ENCODE results near the gene NFATC2. TPM values are rescaled to one million over a fixed set of nuclear protein-coding genes. Genes with fewer than 3 reads are reported as not detected.

NFATC2 gene
- total RNA-seq, 1 experiment from 2014 or later = 6.3 TPM

DNA sequence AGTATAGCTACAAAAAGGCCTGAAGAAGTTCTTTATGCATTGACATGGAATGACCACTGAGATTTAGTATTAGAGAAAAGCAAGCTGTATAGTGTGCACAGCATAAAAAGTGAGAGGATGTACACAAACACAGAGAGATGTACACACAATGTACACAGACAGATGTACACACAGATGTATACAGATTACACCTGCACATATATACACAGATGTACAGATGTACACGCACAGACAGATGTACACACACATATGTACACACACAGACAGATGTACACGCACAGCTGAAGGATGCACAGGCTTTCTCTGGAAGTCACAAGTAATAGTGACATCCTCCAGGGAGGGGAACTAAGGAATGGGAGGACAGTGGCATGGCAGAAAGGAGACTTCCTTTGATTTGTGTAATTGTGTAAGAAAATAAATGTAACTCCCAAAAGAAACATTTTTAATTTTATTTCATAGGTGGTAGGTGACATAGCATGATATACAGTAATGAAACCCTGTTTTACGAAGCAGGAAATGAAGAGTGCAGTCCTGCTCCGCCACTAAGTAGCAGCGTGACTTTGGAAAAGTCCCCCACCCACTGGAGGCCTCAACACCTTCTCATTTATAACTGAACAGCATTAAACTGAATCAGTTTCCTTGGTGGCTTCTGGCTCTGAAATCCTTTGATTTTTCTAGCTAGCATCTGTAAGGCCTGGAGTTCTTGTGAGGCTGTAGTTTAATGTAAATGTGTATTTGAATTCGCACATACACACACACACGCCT, 14.1 kb downstream of the NFATC2 start:
- no peaks in the 10 kb centered on the region for H4K20me1 ChIP-seq (ENCODE audit: insufficient read depth)
- H3K27ac ChIP-seq = no peak overlapping the region
- no peak overlapping the region for H3K4me3 ChIP-seq
- H3K9me2 ChIP-seq (ENCODE audit: insufficient read depth) = no peaks in the 10 kb centered on the region
- no peaks in the 10 kb centered on the region for H3K9me3 ChIP-seq (ENCODE audit: insufficient read depth, low read depth)
- no peaks in the 10 kb centered on the region for H3K27me3 ChIP-seq (ENCODE audit: insufficient read depth, low read depth)
- peaks cover 31% of the 10 kb centered on the region for H3K4me1 ChIP-seq (replicated peaks; ENCODE audit: insufficient read depth)
- H2AFZ ChIP-seq = no peak overlapping the region
- no peak for DNase-seq
- no peaks in the 10 kb centered on the region for H3K36me3 ChIP-seq (ENCODE audit: low read depth)
- intact Hi-C loops (cut with micrococcal nuclease; ENCODE audit: unreplicated experiment) = no loop called here
- H3F3A ChIP-seq (ENCODE audit: insufficient read depth, low read depth) = peaks cover 31% of the 10 kb centered on the region
- POLR2A ChIA-PET (ENCODE audit: unreplicated experiment) = interaction anchor here (0.6 kb wide), 1 partner anchor 92 kb away, joined by 6 read pairs; no protein-coding TSS in a partner anchor
- H3K4me2 ChIP-seq = no peak overlapping the region
- TF ChIP-seq, protein P1, sequence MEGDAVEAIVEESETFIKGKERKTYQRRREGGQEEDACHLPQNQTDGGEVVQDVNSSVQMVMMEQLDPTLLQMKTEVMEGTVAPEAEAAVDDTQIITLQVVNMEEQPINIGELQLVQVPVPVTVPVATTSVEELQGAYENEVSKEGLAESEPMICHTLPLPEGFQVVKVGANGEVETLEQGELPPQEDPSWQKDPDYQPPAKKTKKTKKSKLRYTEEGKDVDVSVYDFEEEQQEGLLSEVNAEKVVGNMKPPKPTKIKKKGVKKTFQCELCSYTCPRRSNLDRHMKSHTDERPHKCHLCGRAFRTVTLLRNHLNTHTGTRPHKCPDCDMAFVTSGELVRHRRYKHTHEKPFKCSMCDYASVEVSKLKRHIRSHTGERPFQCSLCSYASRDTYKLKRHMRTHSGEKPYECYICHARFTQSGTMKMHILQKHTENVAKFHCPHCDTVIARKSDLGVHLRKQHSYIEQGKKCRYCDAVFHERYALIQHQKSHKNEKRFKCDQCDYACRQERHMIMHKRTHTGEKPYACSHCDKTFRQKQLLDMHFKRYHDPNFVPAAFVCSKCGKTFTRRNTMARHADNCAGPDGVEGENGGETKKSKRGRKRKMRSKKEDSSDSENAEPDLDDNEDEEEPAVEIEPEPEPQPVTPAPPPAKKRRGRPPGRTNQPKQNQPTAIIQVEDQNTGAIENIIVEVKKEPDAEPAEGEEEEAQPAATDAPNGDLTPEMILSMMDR (conservative IDR thresholded peaks at IDR 0.05) = no peak
- TF ChIP-seq EZH2 (IDR thresholded peaks at IDR 0.05; ENCODE audit: low read depth) = no peak
- no TSS peak for BruUV-seq (replicated peaks)
- peaks cover 18% of the 10 kb centered on the region; the same call in 1 of the 2 replicates for H3K79me2 ChIP-seq (ENCODE audit: low read depth)
- CTCF ChIA-PET = no interaction called here

DNA sequence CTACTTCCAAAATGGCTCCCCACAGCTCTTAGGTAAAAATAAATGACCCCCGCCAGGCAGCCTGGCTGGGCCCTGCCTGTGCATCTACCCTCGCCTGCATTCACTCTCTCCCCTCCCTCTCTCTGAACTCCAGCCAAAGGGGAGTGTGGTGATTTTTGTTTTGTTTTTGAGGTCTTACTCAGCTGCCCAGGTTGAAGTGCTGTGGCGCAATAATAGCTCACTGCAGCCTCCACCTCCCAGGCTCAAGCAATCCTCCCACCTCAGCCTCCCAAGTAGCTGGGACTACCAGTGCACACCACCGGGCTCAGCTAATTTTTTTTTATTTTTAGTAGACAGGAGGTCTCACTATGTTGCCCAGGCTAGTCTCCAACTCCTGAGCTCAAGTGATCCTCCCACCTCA, 15.8 kb downstream of the NFATC2 start:
- no peaks in the 10 kb centered on the region for H3K27me3 ChIP-seq (ENCODE audit: insufficient read depth, low read depth)
- peaks cover 7% of the 10 kb centered on the region; the same call in 1 of the 2 replicates for H3K79me2 ChIP-seq (ENCODE audit: low read depth)
- no peak overlapping the region for H3K4me3 ChIP-seq
- no peaks in the 10 kb centered on the region for H3K36me3 ChIP-seq (ENCODE audit: low read depth)
- DNase-seq = no peak
- H3F3A ChIP-seq (ENCODE audit: insufficient read depth, low read depth) = peaks cover 14% of the 10 kb centered on the region; the same call in 1 of the 2 replicates
- no peak overlapping the region for H3K27ac ChIP-seq
- ChIA-PET POLR2A (ENCODE audit: unreplicated experiment) (interaction anchor here (0.6 kb wide), 1 partner anchor 97 kb away, joined by 6 read pairs; no protein-coding TSS in a partner anchor), CTCF (no interaction called here)
- no peaks in the 10 kb centered on the region for H3K9me2 ChIP-seq (ENCODE audit: insufficient read depth)
- no peaks in the 10 kb centered on the region for H3K9me3 ChIP-seq (ENCODE audit: insufficient read depth, low read depth)
- no peak overlapping the region for H3K4me2 ChIP-seq
- H2AFZ ChIP-seq = no peak overlapping the region
- H4K20me1 ChIP-seq (ENCODE audit: insufficient read depth) = no peaks in the 10 kb centered on the region
- peaks cover 14% of the 10 kb centered on the region for H3K4me1 ChIP-seq (replicated peaks; ENCODE audit: insufficient read depth)
- TF ChIP-seq EZH2 (IDR thresholded peaks at IDR 0.05; ENCODE audit: low read depth) = no peak
- TF ChIP-seq, protein P1 (conservative IDR thresholded peaks at IDR 0.05) = no peak
- intact Hi-C loops (cut with micrococcal nuclease; ENCODE audit: unreplicated experiment) = no loop called here
- no TSS peak for BruUV-seq (replicated peaks)

DNA sequence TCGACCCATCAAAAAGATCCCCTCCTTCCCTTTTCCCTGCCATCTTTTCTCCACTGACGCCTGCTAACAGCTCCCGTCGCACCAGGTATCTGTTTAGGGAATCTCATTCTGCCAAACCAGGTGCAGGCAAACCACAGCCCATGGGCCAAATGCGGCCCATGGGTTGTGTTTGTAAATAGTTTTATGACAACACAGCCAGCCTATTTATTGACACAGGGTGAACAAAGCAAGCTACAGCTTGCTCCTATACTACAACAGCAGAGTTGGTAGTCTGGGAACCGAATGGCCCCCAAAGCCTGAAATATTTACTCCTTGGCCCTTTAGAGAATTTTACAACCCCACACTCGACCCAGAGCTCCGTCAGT, 16.4 kb downstream of the NFATC2 start:
- peaks cover 7% of the 10 kb centered on the region for H3K4me1 ChIP-seq (replicated peaks; ENCODE audit: insufficient read depth)
- H3K4me3 ChIP-seq = no peak overlapping the region
- no peaks in the 10 kb centered on the region for H3K9me2 ChIP-seq (ENCODE audit: insufficient read depth)
- H2AFZ ChIP-seq = no peak overlapping the region
- ChIA-PET CTCF (interaction anchor here (0.6 kb wide), 1 partner anchor 40 kb away, joined by 6 read pairs; no protein-coding TSS in a partner anchor), POLR2A (ENCODE audit: unreplicated experiment) (interaction anchor here (0.6 kb wide), 1 partner anchor 96 kb away, joined by 6 read pairs; no protein-coding TSS in a partner anchor)
- no peaks in the 10 kb centered on the region for H3K36me3 ChIP-seq (ENCODE audit: low read depth)
- H3K27me3 ChIP-seq (ENCODE audit: insufficient read depth, low read depth) = no peaks in the 10 kb centered on the region
- H3K4me2 ChIP-seq = no peak overlapping the region
- intact Hi-C loops (cut with micrococcal nuclease; ENCODE audit: unreplicated experiment) = no loop called here
- H3K79me2 ChIP-seq (ENCODE audit: low read depth) = 0 out of 2 replicates have a peak, but pooled peaks cover 4% of the 10 kb centered on the region
- TF ChIP-seq, protein P1 (conservative IDR thresholded peaks at IDR 0.05) = no peak
- TF ChIP-seq EZH2 (IDR thresholded peaks at IDR 0.05; ENCODE audit: low read depth) = no peak
- H3K27ac ChIP-seq = no peak overlapping the region
- H3F3A ChIP-seq (ENCODE audit: insufficient read depth, low read depth) = peaks cover 8% of the 10 kb centered on the region; the same call in 1 of the 2 replicates
- DNase-seq = no peak
- H3K9me3 ChIP-seq (ENCODE audit: insufficient read depth, low read depth) = no peaks in the 10 kb centered on the region
- BruUV-seq (replicated peaks) = no TSS peak
- no peaks in the 10 kb centered on the region for H4K20me1 ChIP-seq (ENCODE audit: insufficient read depth)

Data from PC-9 (cell line).